Nephron (organoid): ENCODE data around the gene TTC17.

Source experiments
- H3K27ac Mint-ChIP-seq, 3 experiments: 2 replicates each; pipeline ENCODE4 v1.8.0; 2020; ENCODE audit warnings: mixed read lengths in 3 of 3, mild to moderate bottlenecking in 2 of 3, moderate library complexity in 1 of 3
- H3K27me3 Mint-ChIP-seq: 2 replicates; pipeline ENCODE4 v1.8.0; 2021; ENCODE audit warnings: low read depth, mild to moderate bottlenecking, moderate library complexity, mixed read lengths
- H3K36me3 Mint-ChIP-seq: 2 replicates; pipeline ENCODE4 v1.8.0; 2020; ENCODE audit warnings: low read depth, mixed read lengths
- H3K4me1 Mint-ChIP-seq: 2 replicates; pipeline ENCODE4 v1.8.0; 2020; ENCODE audit warnings: mixed read lengths
- H3K4me3 Mint-ChIP-seq, 3 experiments: 2 replicates each; pipeline ENCODE4 v1.8.0; 2020; ENCODE audit warnings: mild to moderate bottlenecking in 3 of 3, mixed read lengths in 3 of 3, moderate library complexity in 2 of 3
- H3K9me3 Mint-ChIP-seq: 2 replicates; pipeline ENCODE4 v1.8.0; 2020; ENCODE audit warnings: mixed read lengths
- CTCF ChIP-seq, 3 experiments: fragments of 200-600 bp; sonication (generic); IDR thresholded peaks; one replicate each; pipeline ENCODE4 v1.5.0; 2021; ENCODE audit warnings: antibody characterized with exemption in 3 of 3; ENCODE audit not compliant: unreplicated experiment in 3 of 3

TTC17 gene

DNA sequence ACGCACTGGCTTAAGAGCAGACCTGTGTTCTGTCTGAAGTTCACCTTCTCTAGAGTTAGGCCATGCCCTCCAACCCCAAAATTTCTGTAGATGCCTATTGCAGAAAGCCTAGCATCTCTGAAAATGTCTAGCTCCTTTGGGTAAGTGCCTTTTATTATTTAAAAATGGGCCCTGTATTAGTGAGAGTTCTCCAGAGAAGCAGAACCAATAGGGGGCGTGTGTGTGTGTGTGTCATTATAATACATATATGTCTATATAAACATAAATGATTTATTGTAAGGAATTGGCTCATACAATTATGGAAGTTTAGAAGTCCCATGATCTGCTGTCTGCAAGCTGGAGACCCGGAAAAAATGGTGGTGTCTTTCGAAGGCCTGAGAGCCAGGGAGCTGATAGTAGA, 144.7 kb downstream of the TTC17 start:
- Mint-ChIP-seq H3K27ac (no peak overlapping the region), H3K36me3 (no peaks in the 10 kb centered on the region), H3K4me1 (no peaks in the 10 kb centered on the region), H3K9me3 (no peaks in the 10 kb centered on the region), H3K27me3 (peaks cover 6% of the 10 kb centered on the region), H3K4me3 (no peak overlapping the region)
- TF ChIP-seq CTCF (IDR thresholded peaks at IDR 0.05; ENCODE audit: unreplicated experiment in 3 of 3), result no peak

DNA sequence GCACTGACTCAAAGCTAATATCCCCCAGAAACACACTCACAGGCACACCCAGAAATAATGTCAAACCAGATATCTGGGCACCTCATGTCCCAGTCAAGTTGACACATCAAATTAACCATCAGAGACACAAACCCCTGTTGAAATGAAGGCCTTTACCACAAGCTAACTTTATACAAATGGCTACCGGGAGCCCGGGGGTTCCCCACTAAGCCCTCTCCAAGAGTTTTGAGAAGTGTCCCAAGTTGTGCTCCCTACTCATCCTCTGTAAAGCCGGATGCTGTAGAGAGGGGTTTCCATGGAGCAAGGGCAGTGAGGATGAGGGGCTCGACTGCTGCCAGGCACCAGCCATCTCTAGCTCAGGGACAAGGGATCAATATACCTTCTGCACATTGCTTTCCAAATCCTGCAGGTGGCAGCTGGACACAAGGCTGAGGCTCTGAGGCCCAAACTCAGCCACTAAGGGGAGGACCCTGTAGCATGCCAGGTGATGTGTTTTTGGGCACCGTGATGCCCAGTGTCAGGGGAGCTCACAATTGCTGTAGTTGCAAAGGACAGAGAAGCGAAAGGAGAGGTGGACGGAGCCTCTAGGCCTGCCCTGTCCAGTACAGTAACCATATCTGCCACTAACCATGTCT, 145.7 kb downstream of the TTC17 start:
- Mint-ChIP-seq H3K4me3 (no peak overlapping the region), H3K27me3 (peaks cover 6% of the 10 kb centered on the region), H3K36me3 (no peaks in the 10 kb centered on the region), H3K27ac (no peak overlapping the region), H3K9me3 (no peaks in the 10 kb centered on the region), H3K4me1 (no peaks in the 10 kb centered on the region)
- TF ChIP-seq CTCF (IDR thresholded peaks at IDR 0.05; ENCODE audit: unreplicated experiment in 3 of 3), result peak; percentile 24 to 38 (median 29)

DNA sequence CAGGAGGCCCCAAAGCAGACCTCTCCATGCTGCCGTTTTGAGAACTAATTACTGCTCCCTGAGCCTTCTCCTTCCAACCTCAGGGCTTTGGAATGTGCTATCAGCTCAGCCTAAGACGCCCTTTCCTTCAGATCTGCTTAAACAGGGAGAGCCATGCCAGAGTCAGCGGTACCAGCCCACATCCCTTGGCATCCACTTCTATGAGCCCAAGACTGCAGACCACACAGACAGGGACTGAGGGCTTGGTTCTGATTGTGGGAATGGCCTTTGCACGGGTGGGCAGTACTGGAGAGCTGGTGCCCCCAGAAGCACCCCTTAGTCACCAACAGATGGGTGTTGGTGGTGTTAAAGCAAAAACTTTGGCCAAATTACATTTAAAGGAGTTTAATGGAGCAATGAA, 146.5 kb downstream of the TTC17 start:
- Mint-ChIP-seq H3K4me1 (no peaks in the 10 kb centered on the region), H3K36me3 (no peaks in the 10 kb centered on the region), H3K4me3 (no peak overlapping the region), H3K9me3 (no peaks in the 10 kb centered on the region), H3K27ac (no peak overlapping the region), H3K27me3 (peaks cover 7% of the 10 kb centered on the region)
- TF ChIP-seq CTCF (IDR thresholded peaks at IDR 0.05; ENCODE audit: unreplicated experiment in 3 of 3), result no peak

DNA sequence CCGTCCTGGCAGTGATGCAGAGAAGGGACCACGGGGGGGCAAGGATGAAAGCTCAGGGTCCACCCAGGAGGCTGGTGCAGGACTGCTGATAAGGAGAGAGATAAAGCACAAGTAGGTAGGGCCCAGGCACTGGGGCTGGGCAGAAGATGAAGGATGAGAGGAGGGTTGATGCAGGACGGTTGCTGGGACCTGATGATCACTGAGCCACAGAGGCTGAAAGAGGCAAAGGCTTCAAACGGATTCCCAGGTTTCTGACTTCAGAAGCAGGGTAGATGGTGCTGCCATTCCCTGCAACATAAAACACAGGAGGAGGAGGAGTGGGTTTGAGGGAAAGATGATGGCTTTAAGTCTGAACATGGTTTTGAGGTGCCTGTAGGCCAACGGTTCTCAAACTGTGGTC, 148.5 kb downstream of the TTC17 start:
- Mint-ChIP-seq H3K4me3 (no peak overlapping the region), H3K36me3 (no peaks in the 10 kb centered on the region), H3K4me1 (no peaks in the 10 kb centered on the region), H3K9me3 (no peaks in the 10 kb centered on the region), H3K27me3 (peaks cover 19% of the 10 kb centered on the region), H3K27ac (no peak overlapping the region)
- no peak for TF ChIP-seq CTCF (IDR thresholded peaks at IDR 0.05; ENCODE audit: unreplicated experiment in 3 of 3)

- H3K27ac Mint-ChIP-seq, result no peak overlapping the region
- no peaks in the 10 kb centered on the region for H3K4me1 Mint-ChIP-seq
- no peak overlapping the region for H3K4me3 Mint-ChIP-seq
Observed at GRCh38 chr11:43508511-43508918, 149.8 kb downstream of the TTC17 start.

More at GRCh38 chr11:43508511-43508918, 149.8 kb downstream of the TTC17 start:
- TF ChIP-seq CTCF (IDR thresholded peaks at IDR 0.05; ENCODE audit: unreplicated experiment in 3 of 3), result no peak
- Mint-ChIP-seq H3K9me3 (peaks cover 4% of the 10 kb centered on the region), H3K36me3 (no peaks in the 10 kb centered on the region), H3K27me3 (peaks cover 22% of the 10 kb centered on the region)
